ENCODE measurements around the gene PPIL6. TPM values are rescaled to one million over a fixed set of nuclear protein-coding genes. Genes with fewer than 3 reads are reported as not detected.
A peak's percentile ranks its signal among the peaks of the same experiment; 100 is the strongest.

Gene PPIL6
- total and polyA plus RNA-seq, 2 donors from 2014 or later: 6.0 to 8.4 TPM

GRCh38 chr6:109482905-109483734, 42.7 kb upstream of the PPIL6 start, which contains the start of gene ZBTB24:
ZBTB24 (minus strand) TSS chr6:109483219; CDS start chr6:109482026, 1,193 bp downstream.
- intact Hi-C loops (cut with DNase I): no loop called here
- no peaks in the 10 kb centered on the region for H3K36me3 ChIP-seq (ENCODE audit: control insufficient read depth in 2 of 3, insufficient read depth in 3 of 3, low read length in 3 of 3)
- H3K4me1 ChIP-seq (ENCODE audit: control insufficient read depth in 2 of 3, insufficient read depth in 2 of 3, low read depth in 1 of 3, low read length in 3 of 3): peaks cover 0 to 24% (median 11%) of the 10 kb centered on the region in 3 donors
- no peaks in the 10 kb centered on the region for H3K9me3 ChIP-seq (ENCODE audit: control insufficient read depth in 2 of 3, insufficient read depth in 1 of 3, low read length in 3 of 3)
- peak within 1 kb of the TSS; percentile 37 to 78 for H3K27ac ChIP-seq (ENCODE audit: low read depth in 2 of 2, low read length in 2 of 2)
- DNase-seq (peak; percentile 93 to 98 (median 95)), FAIRE-seq (no peak)
- peak within 1 kb of the TSS; percentile 85 to 89 (median 86) for H3K4me3 ChIP-seq (ENCODE audit: low read length in 3 of 3)
- TF ChIP-seq CTCF (IDR thresholded peaks at IDR 0.05; ENCODE audit: borderline replicate concordance, extremely low read depth, insufficient read depth): no peak
- H3K9ac ChIP-seq (ENCODE audit: low read length in 3 of 3): peak within 1 kb of the TSS; percentile 20 to 75 (median 67)
- H3K27me3 ChIP-seq (ENCODE audit: control insufficient read depth, insufficient read depth, low read length): no peaks in the 10 kb centered on the region

DNA sequence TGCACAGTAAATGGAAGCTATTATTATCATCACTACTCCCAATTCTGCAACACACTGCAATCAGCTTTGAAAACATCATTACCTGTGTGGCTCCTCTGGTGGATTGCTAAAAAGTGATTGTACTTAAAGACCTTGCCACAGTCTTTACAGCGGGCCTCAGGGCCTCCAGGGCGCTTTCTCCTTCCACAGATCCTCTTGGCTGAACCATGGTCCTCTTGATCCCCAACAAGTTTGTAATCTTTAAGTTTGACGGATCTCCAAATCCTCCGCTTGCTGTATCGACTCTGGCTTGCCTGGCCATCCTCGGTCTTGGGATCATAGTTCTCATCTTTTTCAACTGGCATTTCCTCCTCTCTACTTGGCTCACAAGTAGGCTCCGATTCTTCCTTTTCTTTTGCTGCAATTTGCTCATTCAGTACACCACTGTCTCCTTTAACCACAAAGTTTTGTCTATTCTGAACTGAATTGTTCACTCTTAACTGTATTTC, 40.6 kb upstream of the PPIL6 start:
- Histone ChIP-seq H3K27ac (ENCODE audit: low read depth in 2 of 2, low read length in 2 of 2) (no peak overlapping the region), H3K9me3 (ENCODE audit: control insufficient read depth in 2 of 3, insufficient read depth in 1 of 3, low read length in 3 of 3) (no peaks in the 10 kb centered on the region), H3K4me1 (ENCODE audit: control insufficient read depth in 2 of 3, insufficient read depth in 2 of 3, low read depth in 1 of 3, low read length in 3 of 3) (peaks cover 0 to 31% (median 15%) of the 10 kb centered on the region in 3 donors), H3K36me3 (ENCODE audit: control insufficient read depth in 2 of 3, insufficient read depth in 3 of 3, low read length in 3 of 3) (no peaks in the 10 kb centered on the region), H3K9ac (ENCODE audit: low read length in 3 of 3) (no peak overlapping the region), H3K4me3 (ENCODE audit: low read length in 3 of 3) (peak overlapping the region in 2 of 3 donors; percentile 25 to 33), H3K27me3 (ENCODE audit: control insufficient read depth, insufficient read depth, low read length) (no peaks in the 10 kb centered on the region)
- DNase-seq (no peak), FAIRE-seq (no peak)
- intact Hi-C loops (cut with DNase I): no loop called here
- no peak for TF ChIP-seq CTCF (IDR thresholded peaks at IDR 0.05; ENCODE audit: borderline replicate concordance, extremely low read depth, insufficient read depth)

DNA sequence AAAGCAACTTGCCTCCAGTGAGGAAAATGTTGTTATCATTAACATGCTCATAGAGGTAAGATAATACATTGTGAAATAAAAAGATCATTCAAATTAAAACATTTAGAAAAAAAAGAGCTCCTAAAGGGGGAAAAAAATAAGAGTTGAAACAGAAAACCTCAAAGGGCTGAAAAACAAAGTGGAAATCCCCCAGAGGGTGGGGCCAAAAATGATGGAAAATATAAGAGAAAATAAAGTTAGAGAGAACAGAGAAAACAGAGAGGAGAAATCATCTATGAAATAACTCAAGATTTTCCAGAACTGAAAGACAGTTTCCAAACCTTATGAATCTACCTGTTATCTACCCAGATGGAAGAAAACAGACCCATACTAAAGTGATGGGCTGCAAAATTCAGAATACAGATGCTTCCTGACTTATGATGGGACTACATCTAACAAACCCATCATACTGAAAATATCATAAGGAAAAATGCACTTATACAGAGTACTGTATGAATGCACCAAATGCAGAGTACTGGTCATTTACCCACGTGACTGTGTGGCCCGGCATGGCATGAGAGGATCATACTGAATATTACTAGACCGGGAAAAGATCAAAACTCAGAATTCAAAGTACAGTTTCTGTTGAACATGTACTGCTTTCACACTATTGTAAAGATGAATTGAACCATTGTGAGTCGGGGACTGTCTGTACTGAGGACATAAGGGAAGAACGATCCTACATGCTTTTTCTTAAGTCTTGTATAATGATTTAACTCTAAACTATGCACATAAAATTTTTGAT, 38.6 kb upstream of the PPIL6 start:
- peaks cover 0 to 31% (median 15%) of the 10 kb centered on the region in 3 donors for H3K4me1 ChIP-seq (ENCODE audit: control insufficient read depth in 2 of 3, insufficient read depth in 2 of 3, low read depth in 1 of 3, low read length in 3 of 3)
- FAIRE-seq (no peak), DNase-seq (no peak)
- H3K27ac ChIP-seq (ENCODE audit: low read depth in 2 of 2, low read length in 2 of 2): no peak overlapping the region
- H3K36me3 ChIP-seq (ENCODE audit: control insufficient read depth in 2 of 3, insufficient read depth in 3 of 3, low read length in 3 of 3): peaks cover 2 to 8% (median 4%) of the 10 kb centered on the region in 3 donors
- peak overlapping the region in 2 of 3 donors; percentile 35 to 42 for H3K4me3 ChIP-seq (ENCODE audit: low read length in 3 of 3)
- intact Hi-C loops (cut with DNase I): no loop called here
- H3K9ac ChIP-seq (ENCODE audit: low read length in 3 of 3): peak overlapping the region in 1 of 3 donors; percentile 29
- TF ChIP-seq CTCF (IDR thresholded peaks at IDR 0.05; ENCODE audit: borderline replicate concordance, extremely low read depth, insufficient read depth): no peak
- no peaks in the 10 kb centered on the region for H3K9me3 ChIP-seq (ENCODE audit: control insufficient read depth in 2 of 3, insufficient read depth in 1 of 3, low read length in 3 of 3)
- no peaks in the 10 kb centered on the region for H3K27me3 ChIP-seq (ENCODE audit: control insufficient read depth, insufficient read depth, low read length)

Data from kidney (tissue), 14 donors.